ENCODE data around the gene EPHB1. TPM values are rescaled to one million over a fixed set of nuclear protein-coding genes. Genes with fewer than 3 reads are reported as not detected.

Gene EPHB1
- total RNA-seq, 4 donors from 2014 or later, result 11.1 to 14.2 (median 13.0) TPM

DNA sequence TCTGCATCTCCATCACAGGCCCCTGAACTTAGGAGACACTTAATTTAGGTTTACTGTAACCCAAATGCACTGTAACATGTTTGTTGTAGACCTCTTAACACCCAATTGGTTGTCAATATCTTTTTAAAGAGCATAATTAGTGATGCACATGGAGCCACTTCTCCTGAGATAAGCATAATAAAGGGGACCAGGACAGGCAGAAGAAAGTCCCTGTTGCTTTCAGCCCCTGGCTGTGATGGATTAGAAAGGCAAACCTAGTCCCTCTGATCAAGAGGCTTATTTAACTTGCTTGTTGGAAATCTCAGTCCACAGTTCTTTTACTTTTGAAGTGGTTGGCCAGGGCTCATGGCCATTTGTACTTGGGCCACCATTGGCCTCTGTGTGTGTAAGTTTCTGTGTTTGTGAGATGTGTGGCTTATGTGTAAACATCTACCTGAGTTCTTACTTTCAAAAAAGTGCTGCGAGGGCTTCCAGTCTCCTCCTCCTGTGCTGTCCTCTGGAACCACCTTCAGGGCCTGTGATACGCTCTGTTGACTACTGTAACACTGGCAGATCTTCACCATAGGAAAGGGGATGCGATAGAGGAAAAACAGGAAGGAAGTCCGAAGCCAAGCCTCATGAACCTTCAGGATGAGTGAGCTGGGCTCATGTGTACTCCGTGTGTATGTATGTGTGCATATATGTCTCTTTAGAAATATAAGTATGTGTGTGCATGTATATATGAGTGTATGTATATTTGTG lies 136.2 kb downstream of the EPHB1 start:
- intact Hi-C loops (cut with DNase I; ENCODE audit: low total_unique reads), result no loop called here
- DNase-seq (ENCODE audit: low spot score in 2 of 2), result peak in 1 of 2 donors; percentile 67

DNA sequence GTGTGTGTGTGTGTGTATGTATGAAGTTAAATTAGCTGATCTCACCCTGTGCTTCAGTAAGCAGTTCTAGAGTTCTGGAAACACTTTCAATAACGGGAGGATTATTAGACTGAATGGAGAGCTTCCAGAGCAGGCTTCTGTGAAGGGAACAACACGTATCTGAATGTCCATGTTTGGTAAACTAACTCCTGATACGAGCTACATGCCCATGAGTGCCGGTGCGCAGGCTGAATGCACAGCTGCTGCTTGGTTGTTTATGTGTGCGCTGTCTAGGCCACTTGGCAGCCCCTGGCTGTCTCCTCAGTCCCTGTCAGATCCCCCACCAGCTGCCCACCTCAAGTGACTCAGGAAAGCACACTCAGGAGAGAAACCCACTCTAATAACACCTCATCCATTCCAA lies 137.0 kb downstream of the EPHB1 start:
- intact Hi-C loops (cut with DNase I; ENCODE audit: low total_unique reads), result no loop called here
- DNase-seq (ENCODE audit: low spot score in 2 of 2), result peak in 1 of 2 donors; percentile 45
- 72% methylated on average over 6 of the region's 6 CpGs for WGBS, 2 donors
- TF ChIP-seq, protein P1, sequence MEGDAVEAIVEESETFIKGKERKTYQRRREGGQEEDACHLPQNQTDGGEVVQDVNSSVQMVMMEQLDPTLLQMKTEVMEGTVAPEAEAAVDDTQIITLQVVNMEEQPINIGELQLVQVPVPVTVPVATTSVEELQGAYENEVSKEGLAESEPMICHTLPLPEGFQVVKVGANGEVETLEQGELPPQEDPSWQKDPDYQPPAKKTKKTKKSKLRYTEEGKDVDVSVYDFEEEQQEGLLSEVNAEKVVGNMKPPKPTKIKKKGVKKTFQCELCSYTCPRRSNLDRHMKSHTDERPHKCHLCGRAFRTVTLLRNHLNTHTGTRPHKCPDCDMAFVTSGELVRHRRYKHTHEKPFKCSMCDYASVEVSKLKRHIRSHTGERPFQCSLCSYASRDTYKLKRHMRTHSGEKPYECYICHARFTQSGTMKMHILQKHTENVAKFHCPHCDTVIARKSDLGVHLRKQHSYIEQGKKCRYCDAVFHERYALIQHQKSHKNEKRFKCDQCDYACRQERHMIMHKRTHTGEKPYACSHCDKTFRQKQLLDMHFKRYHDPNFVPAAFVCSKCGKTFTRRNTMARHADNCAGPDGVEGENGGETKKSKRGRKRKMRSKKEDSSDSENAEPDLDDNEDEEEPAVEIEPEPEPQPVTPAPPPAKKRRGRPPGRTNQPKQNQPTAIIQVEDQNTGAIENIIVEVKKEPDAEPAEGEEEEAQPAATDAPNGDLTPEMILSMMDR (IDR thresholded peaks at IDR 0.05), result no peak
- TF ChIP-seq POLR2A (IDR thresholded peaks at IDR 0.05), result no peak
- H3K4me3 ChIP-seq (ENCODE audit: low read depth, poor library complexity, severe bottlenecking), result no peak overlapping the region

More for the DNA sequence above, 136.2 kb downstream of the EPHB1 start:
- WGBS, 2 donors, result 74 to 80% methylated on average over 5 of the region's 5 CpGs
- H3K4me3 ChIP-seq (ENCODE audit: low read depth, poor library complexity, severe bottlenecking), result no peak overlapping the region
- TF ChIP-seq POLR2A (IDR thresholded peaks at IDR 0.05), result no peak
- TF ChIP-seq, protein P1 (IDR thresholded peaks at IDR 0.05), result no peak

DNA sequence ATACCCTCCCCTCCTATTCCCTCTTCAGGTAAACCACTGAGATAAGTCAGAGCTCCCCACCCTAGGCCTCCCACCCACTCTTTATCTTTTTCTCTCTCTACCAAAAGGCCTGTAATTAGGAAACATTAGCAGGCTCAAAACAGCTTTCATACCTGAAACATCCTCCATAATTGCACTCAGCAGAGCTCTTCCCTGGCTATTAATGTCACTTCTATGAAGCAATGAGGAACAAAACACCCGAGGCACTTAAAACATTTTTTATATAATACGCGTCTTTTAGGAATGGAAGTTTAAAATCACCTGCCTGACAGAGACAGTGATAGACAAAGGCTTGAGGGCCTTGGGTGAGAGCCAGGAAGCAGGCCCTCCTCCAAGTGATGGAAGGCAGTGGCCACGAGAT lies 138.9 kb downstream of the EPHB1 start:
- no peak overlapping the region for H3K4me3 ChIP-seq (ENCODE audit: low read depth, poor library complexity, severe bottlenecking)
- intact Hi-C loops (cut with DNase I; ENCODE audit: low total_unique reads), result no loop called here
- 77 to 90% methylated on average over 4 of the region's 4 CpGs for WGBS, 2 donors
- no peak for DNase-seq (ENCODE audit: low spot score in 2 of 2)
- TF ChIP-seq POLR2A (IDR thresholded peaks at IDR 0.05), result no peak
- TF ChIP-seq, protein P1 (IDR thresholded peaks at IDR 0.05), result no peak

DNA sequence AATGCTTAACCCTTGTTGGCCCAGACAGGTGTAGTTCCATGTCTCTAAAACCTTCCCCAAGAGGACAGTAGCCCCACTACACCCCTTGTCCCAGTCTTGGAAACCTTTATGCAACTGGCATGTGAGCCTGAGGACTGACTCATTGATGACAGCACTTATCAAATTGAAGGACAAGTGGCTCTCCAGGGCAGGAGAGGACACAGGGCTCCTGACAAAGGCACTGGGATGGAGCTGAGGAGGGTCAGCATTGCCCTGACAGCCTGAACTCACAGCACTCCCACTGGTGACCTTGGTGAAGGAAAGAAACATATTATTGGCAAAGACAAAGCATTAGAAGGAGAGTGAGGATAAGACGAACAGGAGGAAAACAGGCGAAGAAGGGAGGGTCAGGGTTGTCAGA lies 139.9 kb downstream of the EPHB1 start:
- 82 to 83% methylated on average over 2 of the region's 2 CpGs for WGBS, 2 donors
- no peak overlapping the region for H3K4me3 ChIP-seq (ENCODE audit: low read depth, poor library complexity, severe bottlenecking)
- intact Hi-C loops (cut with DNase I; ENCODE audit: low total_unique reads), result no loop called here
- TF ChIP-seq, protein P1 (IDR thresholded peaks at IDR 0.05), result no peak
- TF ChIP-seq POLR2A (IDR thresholded peaks at IDR 0.05), result no peak
- DNase-seq (ENCODE audit: low spot score in 2 of 2), result peak in 1 of 2 donors; percentile 52

DNA sequence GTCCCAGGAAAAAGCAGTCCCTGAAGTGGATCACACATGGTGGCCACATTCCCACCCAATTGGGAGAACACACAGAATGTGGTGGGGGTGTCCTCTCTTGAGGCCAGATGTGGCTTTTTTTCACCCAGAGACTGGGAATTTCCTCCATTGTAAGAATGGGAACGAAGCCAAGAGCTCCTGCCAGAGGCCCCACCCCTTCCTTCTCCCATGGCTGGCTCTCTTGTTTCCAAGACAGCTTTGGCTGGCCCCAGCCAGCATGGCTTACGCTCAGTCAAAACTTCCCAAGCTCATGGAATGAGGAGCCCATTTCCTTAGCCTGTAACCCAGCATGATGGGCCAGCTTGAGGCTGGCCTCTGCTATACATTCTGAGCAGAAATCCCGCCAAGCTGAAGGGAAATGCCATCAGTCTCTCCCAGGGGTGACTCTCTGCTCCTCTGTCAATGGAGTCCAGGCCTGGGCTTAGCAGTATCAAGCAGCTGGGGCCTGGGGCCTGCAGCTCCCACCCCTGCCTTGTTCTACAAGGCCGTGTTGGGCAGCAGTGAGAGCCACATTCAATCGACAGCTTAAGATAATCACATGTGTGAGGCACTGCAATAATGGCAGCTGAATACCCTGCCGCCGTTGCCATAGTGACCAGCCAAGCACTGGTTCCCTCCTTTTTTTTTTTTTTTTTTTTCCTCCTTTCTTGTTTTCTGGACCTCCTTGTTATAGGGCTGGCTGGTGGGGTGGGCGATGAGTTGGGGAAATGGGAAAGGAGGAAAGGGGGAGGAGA lies 142.4 kb downstream of the EPHB1 start:
- WGBS, 2 donors, result 63% methylated on average over 8 of the region's 8 CpGs
- TF ChIP-seq POLR2A (IDR thresholded peaks at IDR 0.05), result no peak
- TF ChIP-seq, protein P1 (IDR thresholded peaks at IDR 0.05), result no peak
- intact Hi-C loops (cut with DNase I; ENCODE audit: low total_unique reads), result no loop called here
- no peak overlapping the region for H3K4me3 ChIP-seq (ENCODE audit: low read depth, poor library complexity, severe bottlenecking)
- peak in 1 of 2 donors; percentile 48 for DNase-seq (ENCODE audit: low spot score in 2 of 2)
